ENCODE data around the gene PTH2R. TPM values are rescaled to one million over a fixed set of nuclear protein-coding genes. Genes with fewer than 3 reads are reported as not detected.

The PTH2R gene
- polyA plus RNA-seq, 1 donor: 62.4 TPM

Other genes starting within 250 kb of the PTH2R start
- not detected for gene CRYGA, start 243.2 kb upstream of the PTH2R start, polyA plus RNA-seq (ENCODE audit: insufficient read length)
- 0.25 TPM for gene C2orf80, start 216.8 kb upstream of the PTH2R start, polyA plus RNA-seq (ENCODE audit: insufficient read length)
- 109 TPM for gene IDH1, start 151.7 kb upstream of the PTH2R start, polyA plus RNA-seq (ENCODE audit: insufficient read length)
- gene PIKFYVE, start 140.5 kb upstream of the PTH2R start, polyA plus RNA-seq (ENCODE audit: insufficient read length): 34.5 TPM